LNCaP clone FGC (cell line): ENCODE data around the gene CCDC80.

Experiments used
- DNase-seq: peaks from one replicate; pipeline ENCODE4 v3.0.0-alpha.2; 2011; ENCODE audit warnings: low read depth
- H3K4me3 ChIP-seq: 2 replicates; pipeline ENCODE4 v1.5.1; 2011; ENCODE audit warnings: mild to moderate bottlenecking, low read depth, low read length, control low read depth
- CTCF ChIP-seq: IDR thresholded peaks from 2 replicates; pipeline ENCODE4 v1.5.1; 2012; ENCODE audit warnings: mild to moderate bottlenecking; ENCODE audit not compliant: control insufficient read depth, insufficient read depth; ENCODE audit errors: extremely low read depth

CCDC80 gene

GRCh38 chr3:112610121-112610520 is 30.8 kb downstream of the CCDC80 start:
- DNase-seq = no peak
- no peak overlapping the region for H3K4me3 ChIP-seq
- no peak for TF ChIP-seq CTCF

GRCh38 chr3:112607863-112608262 is 33.1 kb downstream of the CCDC80 start:
- no peak for DNase-seq
- no peak overlapping the region for H3K4me3 ChIP-seq
- TF ChIP-seq CTCF = no peak

- H3K4me3 ChIP-seq = no peak overlapping the region
- DNase-seq = no peak
- TF ChIP-seq CTCF = no peak
Measured at GRCh38 chr3:112606098-112606497, 34.8 kb downstream of the CCDC80 start.

- no peak for TF ChIP-seq CTCF
- H3K4me3 ChIP-seq = no peak overlapping the region
- no peak for DNase-seq
Measured at GRCh38 chr3:112605285-112605684, 35.7 kb downstream of the CCDC80 start.

GRCh38 chr3:112604536-112604935 is 36.4 kb downstream of the CCDC80 start:
- no peak for TF ChIP-seq CTCF

GRCh38 chr3:112602217-112602838 is 38.6 kb downstream of the CCDC80 start:
- no peak for TF ChIP-seq CTCF
- DNase-seq = no peak

More at GRCh38 chr3:112604536-112604935, 36.4 kb downstream of the CCDC80 start:
- H3K4me3 ChIP-seq = no peak overlapping the region
- DNase-seq = no peak

GRCh38 chr3:112598731-112599130 is 42.2 kb downstream of the CCDC80 start:
- no peak overlapping the region for H3K4me3 ChIP-seq
- TF ChIP-seq CTCF = no peak
- no peak for DNase-seq

More at GRCh38 chr3:112602217-112602838, 38.6 kb downstream of the CCDC80 start:
- H3K4me3 ChIP-seq = no peak overlapping the region
